HEK293 (cell line): ENCODE data around the gene RAET1L.

Source experiments
- CTCF ChIA-PET: fragments of 350-600 bp; formaldehyde crosslinking; extraction: SDS; loops from one replicate; lab custom pipeline; 2021; ENCODE audit warnings: antibody characterized with exemption; lab: Yijun Ruan, JAX
- POLR2A ChIA-PET: fragments of 300-600 bp; formaldehyde crosslinking; extraction: SDS; loops from one replicate; lab custom pipeline; 2020; ENCODE audit warnings: antibody characterized with exemption, inconsistent platforms; lab: Yijun Ruan, JAX
- H3K27ac ChIP-seq: fragments of 200-500 bp; sonication (Bioruptor generic); 2 replicates; pipeline ENCODE4 v1.5.1; 2014; ENCODE audit warnings: low read depth, low read length, control low read depth, inconsistent platforms; ENCODE audit errors: extremely low read depth
- H3K36me3 ChIP-seq, 2 experiments: fragments of 200-500 bp in 1 of 2; sonication (Bioruptor generic) in 1 of 2; 1 replicate in 1 of 2; 2 replicates in 1 of 2; pipeline ENCODE4 v1.5.1; 2014 to 2017; ENCODE audit warnings: inconsistent platforms in 2 of 2, low read length in 2 of 2; ENCODE audit not compliant: control insufficient read depth in 2 of 2, insufficient read depth in 1 of 2
- H3K4me1 ChIP-seq: fragments of 200-500 bp; sonication (Bioruptor generic); 2 replicates; pipeline ENCODE4 v1.5.1; 2014; ENCODE audit warnings: mild to moderate bottlenecking, low read length, inconsistent platforms; ENCODE audit not compliant: control insufficient read depth, insufficient read depth
- H3K4me3 ChIP-seq: 2 replicates; pipeline ENCODE4 v1.5.1; 2011; ENCODE audit warnings: low read depth, mild to moderate bottlenecking, control low read depth, low read length, moderate library complexity
- H3K9me3 ChIP-seq: fragments of 200-500 bp; sonication (Bioruptor generic); 2 replicates; pipeline ENCODE4 v1.5.1; 2014; ENCODE audit warnings: low read depth, low read length, inconsistent platforms; ENCODE audit not compliant: control insufficient read depth, insufficient read depth
- BCL11B ChIP-seq: fragments of 450-650 bp; formaldehyde crosslinking; IDR thresholded peaks from 2 replicates; pipeline ENCODE4 v1.5.1; 2016; ENCODE audit warnings: low read depth, missing biosample characterization, missing genetic modification characterization
- EGR2 ChIP-seq: fragments of 450-650 bp; formaldehyde crosslinking; IDR thresholded peaks from 2 replicates; pipeline ENCODE4 v1.5.1; 2016; ENCODE audit warnings: low read depth, missing biosample characterization, missing genetic modification characterization
- GLIS1 ChIP-seq: fragments of 450-650 bp; formaldehyde crosslinking; IDR thresholded peaks from 2 replicates; pipeline ENCODE4 v1.5.1; 2016; ENCODE audit warnings: missing biosample characterization, missing genetic modification characterization
- KLF1 ChIP-seq: fragments of 450-650 bp; formaldehyde crosslinking; IDR thresholded peaks from 2 replicates; pipeline ENCODE4 v1.5.1; 2016; ENCODE audit warnings: missing biosample characterization, missing genetic modification characterization
- KLF7 ChIP-seq: fragments of 450-650 bp; formaldehyde crosslinking; IDR thresholded peaks from 2 replicates; pipeline ENCODE4 v1.5.1; 2016; ENCODE audit warnings: missing biosample characterization, missing genetic modification characterization, borderline replicate concordance
- OSR2 ChIP-seq: fragments of 450-650 bp; formaldehyde crosslinking; IDR thresholded peaks from 2 replicates; pipeline ENCODE4 v1.5.1; 2016; ENCODE audit warnings: missing biosample characterization, missing genetic modification characterization
- SCRT1 ChIP-seq: fragments of 450-650 bp; formaldehyde crosslinking; IDR thresholded peaks from 2 replicates; pipeline ENCODE4 v1.5.1; 2016; ENCODE audit warnings: missing biosample characterization, missing genetic modification characterization, borderline replicate concordance
- SCRT2 ChIP-seq: fragments of 450-650 bp; formaldehyde crosslinking; IDR thresholded peaks from 2 replicates; pipeline ENCODE4 v1.5.1; 2016; ENCODE audit warnings: missing biosample characterization, missing genetic modification characterization
- ZNF174 ChIP-seq: fragments of 450-650 bp; formaldehyde crosslinking; IDR thresholded peaks from 2 replicates; pipeline ENCODE4 v1.5.0; 2017; ENCODE audit warnings: missing biosample characterization, mild to moderate bottlenecking, missing genetic modification characterization
- ZNF211 ChIP-seq: fragments of 450-650 bp; formaldehyde crosslinking; IDR thresholded peaks from 2 replicates; pipeline ENCODE4 v1.5.1; 2016; ENCODE audit warnings: low read depth, missing biosample characterization, missing genetic modification characterization
- ZNF24 ChIP-seq: fragments of 450-650 bp; formaldehyde crosslinking; IDR thresholded peaks from 2 replicates; pipeline ENCODE4 v1.5.1; 2016; ENCODE audit warnings: missing biosample characterization, missing genetic modification characterization
- ZNF48 ChIP-seq: fragments of 450-650 bp; formaldehyde crosslinking; IDR thresholded peaks from 2 replicates; pipeline ENCODE4 v1.5.1; 2016; ENCODE audit warnings: missing biosample characterization, missing genetic modification characterization
- ZNF521 ChIP-seq: fragments of 450-650 bp; formaldehyde crosslinking; IDR thresholded peaks from 2 replicates; pipeline ENCODE4 v1.5.1; 2017; ENCODE audit warnings: missing biosample characterization, mild to moderate bottlenecking, missing genetic modification characterization
- ZNF610 ChIP-seq: fragments of 450-650 bp; formaldehyde crosslinking; IDR thresholded peaks from 2 replicates; pipeline ENCODE4 v1.5.1; 2016; ENCODE audit warnings: missing biosample characterization, missing genetic modification characterization, borderline replicate concordance
- ZNF623 ChIP-seq: fragments of 450-650 bp; formaldehyde crosslinking; IDR thresholded peaks from 2 replicates; pipeline ENCODE4 v1.5.1; 2016; ENCODE audit warnings: missing biosample characterization, missing genetic modification characterization
- ZNF777 ChIP-seq: fragments of 450-650 bp; formaldehyde crosslinking; IDR thresholded peaks from 2 replicates; pipeline ENCODE4 v1.5.1; 2017; ENCODE audit warnings: missing biosample characterization, missing genetic modification characterization, borderline replicate concordance
- ZNF785 ChIP-seq: fragments of 450-650 bp; formaldehyde crosslinking; IDR thresholded peaks from 2 replicates; pipeline ENCODE4 v1.5.1; 2016; ENCODE audit warnings: missing biosample characterization, missing genetic modification characterization
- TF ChIP-seq, protein P1 (sequence below): fragments of 450-650 bp; formaldehyde crosslinking; IDR thresholded peaks from 2 replicates; pipeline ENCODE4 v1.5.1; 2016; ENCODE audit warnings: missing biosample characterization, missing genetic modification characterization
- TF ChIP-seq, protein P2 (sequence below): fragments of 450-650 bp; formaldehyde crosslinking; IDR thresholded peaks from 2 replicates; pipeline ENCODE4 v1.5.1; 2016; ENCODE audit warnings: missing biosample characterization, missing genetic modification characterization
- TF ChIP-seq, protein P3 (sequence below): fragments of 450-650 bp; formaldehyde crosslinking; IDR thresholded peaks from 2 replicates; pipeline ENCODE4; 2016; ENCODE audit warnings: missing biosample characterization, missing genetic modification characterization
- TF ChIP-seq, protein P4 (sequence below): fragments of 450-650 bp; formaldehyde crosslinking; IDR thresholded peaks from 2 replicates; pipeline ENCODE4 v1.5.1; 2016; ENCODE audit warnings: missing biosample characterization, missing genetic modification characterization
- TF ChIP-seq, protein P5 (sequence below): fragments of 450-650 bp; formaldehyde crosslinking; IDR thresholded peaks from 2 replicates; pipeline ENCODE4 v1.5.1; 2016; ENCODE audit warnings: missing biosample characterization, missing genetic modification characterization
- TF ChIP-seq, protein P6 (sequence below): fragments of 450-650 bp; formaldehyde crosslinking; IDR thresholded peaks from 2 replicates; pipeline ENCODE4 v1.5.1; 2016; ENCODE audit warnings: missing biosample characterization, missing genetic modification characterization

The RAET1L gene

DNA sequence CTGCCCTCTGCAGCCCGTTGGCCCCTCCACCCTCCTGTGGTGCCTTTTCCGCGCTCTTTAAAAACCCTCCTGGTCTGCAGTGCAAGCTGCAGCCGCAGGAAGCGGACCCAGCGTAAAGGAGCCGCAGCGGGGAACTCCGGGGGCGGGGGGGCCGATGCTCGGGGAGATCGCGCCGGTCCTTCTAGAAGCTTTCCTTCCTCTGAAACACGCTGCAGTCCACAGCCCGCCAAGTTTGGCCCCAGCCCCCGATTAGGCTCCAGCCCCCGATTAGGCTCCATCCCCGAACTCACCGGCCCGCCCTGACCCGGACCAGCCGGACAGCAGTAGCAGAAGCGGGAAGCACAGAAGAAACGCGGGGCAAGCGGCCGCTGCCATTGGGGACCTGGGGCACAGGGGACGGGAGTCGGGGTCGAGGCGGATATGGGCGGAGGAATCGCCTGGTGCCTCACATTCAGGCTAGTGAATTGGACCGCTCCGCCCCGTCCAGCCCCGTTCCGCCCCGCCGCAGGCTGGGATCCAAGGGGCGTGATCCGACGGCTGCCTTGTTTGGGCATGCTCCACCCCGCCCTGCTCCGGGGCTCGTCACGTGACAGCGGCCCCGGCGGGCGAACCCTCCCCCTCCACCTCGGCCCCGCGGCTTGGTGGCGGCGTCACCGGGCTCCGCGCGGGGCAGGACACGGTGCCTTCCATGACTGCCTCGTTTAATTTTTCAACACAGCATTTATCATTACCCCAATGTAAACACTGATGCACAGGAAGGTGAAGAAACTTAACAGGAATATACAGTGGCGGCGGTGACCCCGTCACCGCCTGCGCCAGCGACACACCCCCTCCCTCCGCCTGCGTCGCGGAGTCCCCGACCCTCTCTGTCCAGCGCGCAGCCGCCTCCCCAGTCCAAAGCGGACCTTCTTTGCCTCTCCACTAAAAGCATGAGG, 20.3 kb downstream of the RAET1L start (continued):
- peak; percentile 90 for TF ChIP-seq BCL11B (tag by site-specific recombination)
- TF ChIP-seq ZNF211: no peak
- no peak for TF ChIP-seq ZNF174 (tag by site-specific recombination)
- peak; percentile 79 for TF ChIP-seq ZNF24 (tag by site-specific recombination)
- TF ChIP-seq ZNF521 (tag by site-specific recombination): no peak
- TF ChIP-seq GLIS1 (tag by site-specific recombination): no peak; the same call in 1 of the 2 replicates
- TF ChIP-seq, protein P1, sequence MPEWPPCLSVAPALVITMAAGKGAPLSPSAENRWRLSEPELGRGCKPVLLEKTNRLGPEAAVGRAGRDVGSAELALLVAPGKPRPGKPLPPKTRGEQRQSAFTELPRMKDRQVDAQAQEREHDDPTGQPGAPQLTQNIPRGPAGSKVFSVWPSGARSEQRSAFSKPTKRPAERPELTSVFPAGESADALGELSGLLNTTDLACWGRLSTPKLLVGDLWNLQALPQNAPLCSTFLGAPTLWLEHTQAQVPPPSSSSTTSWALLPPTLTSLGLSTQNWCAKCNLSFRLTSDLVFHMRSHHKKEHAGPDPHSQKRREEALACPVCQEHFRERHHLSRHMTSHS (tag by site-specific recombination): no peak
- peak; percentile 23; the same call in 1 of the 2 replicates for TF ChIP-seq OSR2 (tag by site-specific recombination)
- TF ChIP-seq ZNF48 (tag by site-specific recombination): no peak
- no peak for TF ChIP-seq EGR2 (tag by site-specific recombination)
- TF ChIP-seq, protein P2, sequence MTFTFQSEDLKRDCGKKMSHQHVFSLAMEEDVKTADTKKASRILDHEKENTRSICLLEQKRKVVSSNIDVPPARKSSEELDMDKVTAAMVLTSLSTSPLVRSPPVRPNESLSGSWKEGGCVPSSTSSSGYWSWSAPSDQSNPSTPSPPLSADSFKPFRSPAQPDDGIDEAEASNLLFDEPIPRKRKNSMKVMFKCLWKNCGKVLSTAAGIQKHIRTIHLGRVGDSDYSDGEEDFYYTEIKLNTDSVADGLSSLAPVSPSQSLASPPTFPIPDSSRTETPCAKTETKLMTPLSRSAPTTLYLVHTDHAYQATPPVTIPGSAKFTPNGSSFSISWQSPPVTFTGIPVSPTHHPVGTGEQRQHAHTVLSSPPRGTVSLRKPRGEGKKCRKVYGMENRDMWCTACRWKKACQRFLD (tag by site-specific recombination): no peak
- peak; percentile 86 for TF ChIP-seq KLF7 (tag by site-specific recombination)
- TF ChIP-seq, protein P3, sequence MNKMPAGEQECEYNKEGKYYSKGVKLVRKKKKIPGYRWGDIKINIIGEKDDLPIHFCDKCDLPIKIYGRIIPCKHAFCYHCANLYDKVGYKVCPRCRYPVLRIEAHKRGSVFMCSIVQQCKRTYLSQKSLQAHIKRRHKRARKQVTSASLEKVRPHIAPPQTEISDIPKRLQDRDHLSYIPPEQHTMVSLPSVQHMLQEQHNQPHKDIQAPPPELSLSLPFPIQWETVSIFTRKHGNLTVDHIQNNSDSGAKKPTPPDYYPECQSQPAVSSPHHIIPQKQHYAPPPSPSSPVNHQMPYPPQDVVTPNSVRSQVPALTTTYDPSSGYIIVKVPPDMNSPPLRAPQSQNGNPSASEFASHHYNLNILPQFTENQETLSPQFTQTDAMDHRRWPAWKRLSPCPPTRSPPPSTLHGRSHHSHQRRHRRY: no peak
- 0 out of 2 replicates have a peak, but pooled peaks have one; percentile 3 for TF ChIP-seq ZNF623 (tag by site-specific recombination)
- no peak for TF ChIP-seq ZNF785 (tag by site-specific recombination)
- TF ChIP-seq, protein P4, sequence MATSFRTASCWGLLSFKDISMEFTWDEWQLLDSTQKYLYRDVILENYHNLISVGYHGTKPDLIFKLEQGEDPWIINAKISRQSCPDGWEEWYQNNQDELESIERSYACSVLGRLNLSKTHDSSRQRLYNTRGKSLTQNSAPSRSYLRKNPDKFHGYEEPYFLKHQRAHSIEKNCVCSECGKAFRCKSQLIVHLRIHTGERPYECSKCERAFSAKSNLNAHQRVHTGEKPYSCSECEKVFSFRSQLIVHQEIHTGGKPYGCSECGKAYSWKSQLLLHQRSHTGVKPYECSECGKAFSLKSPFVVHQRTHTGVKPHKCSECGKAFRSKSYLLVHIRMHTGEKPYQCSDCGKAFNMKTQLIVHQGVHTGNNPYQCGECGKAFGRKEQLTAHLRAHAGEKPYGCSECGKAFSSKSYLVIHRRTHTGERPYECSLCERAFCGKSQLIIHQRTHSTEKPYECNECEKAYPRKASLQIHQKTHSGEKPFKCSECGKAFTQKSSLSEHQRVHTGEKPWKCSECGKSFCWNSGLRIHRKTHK (tag by site-specific recombination): no peak

DNA sequence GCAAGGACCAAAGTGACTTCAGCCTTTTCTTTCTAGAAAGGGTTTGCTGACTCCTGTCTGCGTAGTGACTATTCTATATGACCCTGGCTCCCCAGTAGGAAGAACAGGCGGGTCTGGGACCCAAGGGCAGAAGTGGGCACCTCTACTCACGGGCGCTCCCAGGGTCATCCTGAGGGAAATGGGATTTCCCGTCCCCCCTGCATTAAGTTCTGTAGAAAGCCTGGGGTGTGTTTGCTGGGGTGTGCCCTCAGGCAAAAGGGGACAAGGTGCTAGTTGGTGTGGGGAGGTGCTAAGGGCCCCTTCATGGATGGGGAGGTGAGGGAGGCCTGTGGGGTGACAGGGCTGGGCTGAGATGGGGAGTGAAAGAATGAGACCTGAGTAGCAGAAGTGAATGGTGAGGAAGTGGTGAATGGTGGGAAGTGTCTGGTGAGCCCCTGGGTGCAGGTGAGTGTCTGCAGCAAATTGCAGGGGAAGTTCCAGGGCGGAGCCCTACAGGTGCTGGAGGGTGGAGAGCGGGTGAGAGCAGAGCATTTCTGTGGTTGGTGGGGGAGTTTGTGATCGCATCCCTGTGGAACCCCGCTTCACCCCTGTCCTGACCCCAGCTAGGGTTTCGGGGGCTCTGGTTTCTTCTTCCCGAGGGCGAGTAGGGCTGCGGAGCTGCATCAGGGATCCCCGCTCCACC, 21.1 kb downstream of the RAET1L start:
- peaks cover 0 to 23% of the 10 kb centered on the region in 2 experiments; a peak in 1 of 3 replicates for H3K36me3 ChIP-seq
- peak overlapping the region; percentile 76 for H3K4me3 ChIP-seq
- no peak overlapping the region; the same call in 1 of the 2 replicates for H3K27ac ChIP-seq
- peaks cover 3% of the 10 kb centered on the region; the same call in 1 of the 2 replicates for H3K4me1 ChIP-seq
- no peaks in the 10 kb centered on the region for H3K9me3 ChIP-seq
- POLR2A ChIA-PET: interaction anchor here (1.1 to 1.2 kb wide), 2 partner anchors 40 to 595 kb away, joined by 3 to 4 read pairs; partner anchors contain the start of gene ULBP1
- CTCF ChIA-PET: interaction anchor here (0.5 to 0.6 kb wide), 3 partner anchors 138 to 391 kb away, joined by 3 read pairs; no protein-coding TSS in a partner anchor
- TF ChIP-seq, protein P5, sequence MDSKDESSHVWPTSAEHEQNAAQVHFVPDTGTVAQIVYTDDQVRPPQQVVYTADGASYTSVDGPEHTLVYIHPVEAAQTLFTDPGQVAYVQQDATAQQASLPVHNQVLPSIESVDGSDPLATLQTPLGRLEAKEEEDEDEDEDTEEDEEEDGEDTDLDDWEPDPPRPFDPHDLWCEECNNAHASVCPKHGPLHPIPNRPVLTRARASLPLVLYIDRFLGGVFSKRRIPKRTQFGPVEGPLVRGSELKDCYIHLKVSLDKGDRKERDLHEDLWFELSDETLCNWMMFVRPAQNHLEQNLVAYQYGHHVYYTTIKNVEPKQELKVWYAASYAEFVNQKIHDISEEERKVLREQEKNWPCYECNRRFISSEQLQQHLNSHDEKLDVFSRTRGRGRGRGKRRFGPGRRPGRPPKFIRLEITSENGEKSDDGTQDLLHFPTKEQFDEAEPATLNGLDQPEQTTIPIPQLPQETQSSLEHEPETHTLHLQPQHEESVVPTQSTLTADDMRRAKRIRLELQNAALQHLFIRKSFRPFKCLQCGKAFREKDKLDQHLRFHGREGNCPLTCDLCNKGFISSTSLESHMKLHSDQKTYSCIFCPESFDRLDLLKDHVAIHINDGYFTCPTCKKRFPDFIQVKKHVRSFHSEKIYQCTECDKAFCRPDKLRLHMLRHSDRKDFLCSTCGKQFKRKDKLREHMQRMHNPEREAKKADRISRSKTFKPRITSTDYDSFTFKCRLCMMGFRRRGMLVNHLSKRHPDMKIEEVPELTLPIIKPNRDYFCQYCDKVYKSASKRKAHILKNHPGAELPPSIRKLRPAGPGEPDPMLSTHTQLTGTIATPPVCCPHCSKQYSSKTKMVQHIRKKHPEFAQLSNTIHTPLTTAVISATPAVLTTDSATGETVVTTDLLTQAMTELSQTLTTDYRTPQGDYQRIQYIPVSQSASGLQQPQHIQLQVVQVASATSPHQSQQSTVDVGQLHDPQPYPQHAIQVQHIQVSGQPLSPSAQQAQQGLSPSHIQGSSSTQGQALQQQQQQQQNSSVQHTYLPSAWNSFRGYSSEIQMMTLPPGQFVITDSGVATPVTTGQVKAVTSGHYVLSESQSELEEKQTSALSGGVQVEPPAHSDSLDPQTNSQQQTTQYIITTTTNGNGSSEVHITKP: peak; percentile 98
- TF ChIP-seq SCRT1 (tag by site-specific recombination): peak; percentile 64
- TF ChIP-seq SCRT2: peak; percentile 92
- TF ChIP-seq ZNF610 (tag by site-specific recombination): no peak
- no peak for TF ChIP-seq ZNF777 (tag by site-specific recombination)
- peak; percentile 36; the same call in 1 of the 2 replicates for TF ChIP-seq KLF1
- TF ChIP-seq, protein P6, sequence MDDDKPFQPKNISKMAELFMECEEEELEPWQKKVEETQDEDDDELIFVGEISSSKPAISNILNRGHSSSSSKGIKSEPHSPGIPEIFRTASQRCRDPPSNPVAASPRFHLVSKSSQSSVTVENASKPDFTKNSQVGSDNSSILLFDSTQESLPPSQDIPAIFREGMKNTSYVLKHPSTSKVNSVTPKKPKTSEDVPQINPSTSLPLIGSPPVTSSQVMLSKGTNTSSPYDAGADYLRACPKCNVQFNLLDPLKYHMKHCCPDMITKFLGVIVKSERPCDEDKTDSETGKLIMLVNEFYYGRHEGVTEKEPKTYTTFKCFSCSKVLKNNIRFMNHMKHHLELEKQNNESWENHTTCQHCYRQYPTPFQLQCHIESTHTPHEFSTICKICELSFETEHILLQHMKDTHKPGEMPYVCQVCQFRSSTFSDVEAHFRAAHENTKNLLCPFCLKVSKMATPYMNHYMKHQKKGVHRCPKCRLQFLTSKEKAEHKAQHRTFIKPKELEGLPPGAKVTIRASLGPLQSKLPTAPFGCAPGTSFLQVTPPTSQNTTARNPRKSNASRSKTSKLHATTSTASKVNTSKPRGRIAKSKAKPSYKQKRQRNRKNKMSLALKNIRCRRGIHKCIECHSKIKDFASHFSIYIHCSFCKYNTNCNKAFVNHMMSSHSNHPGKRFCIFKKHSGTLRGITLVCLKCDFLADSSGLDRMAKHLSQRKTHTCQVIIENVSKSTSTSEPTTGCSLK (tag by site-specific recombination): 0 out of 2 replicates have a peak, but pooled peaks have one; percentile 63
